Ishikawa (cell line): Measurements from ENCODE around the gene PKLR.

Experiments
- CEBPB ChIP-seq: IDR thresholded peaks from 2 replicates; pipeline ENCODE4 v1.6.1; 2012
- CREB1 ChIP-seq: IDR thresholded peaks from 2 replicates; pipeline ENCODE4 v1.6.1; 2012; ENCODE audit warnings: low read depth
- EGR1 ChIP-seq: IDR thresholded peaks from 2 replicates; pipeline ENCODE4 v1.6.1; 2012
- EP300 ChIP-seq: IDR thresholded peaks from 2 replicates; pipeline ENCODE4 v1.6.1; 2012; ENCODE audit warnings: borderline replicate concordance
- FOXM1 ChIP-seq: IDR thresholded peaks from 2 replicates; pipeline ENCODE4 v1.6.1; 2012; ENCODE audit warnings: low read depth, borderline replicate concordance
- NFIC ChIP-seq: IDR thresholded peaks from 2 replicates; pipeline ENCODE4 v1.6.1; 2012
- RAD21 ChIP-seq: IDR thresholded peaks from 2 replicates; pipeline ENCODE4 v1.6.1; 2012; ENCODE audit warnings: low read depth
- REST ChIP-seq: IDR thresholded peaks from 2 replicates; pipeline ENCODE4 v1.6.1; 2012; ENCODE audit warnings: low read depth, mild to moderate bottlenecking
- TAF1 ChIP-seq: IDR thresholded peaks from 2 replicates; pipeline ENCODE4 v1.6.1; 2012; ENCODE audit warnings: low read depth, mild to moderate bottlenecking
- TCF12 ChIP-seq: IDR thresholded peaks from 2 replicates; pipeline ENCODE4 v1.6.1; 2012; ENCODE audit warnings: low read depth
- TEAD4 ChIP-seq: IDR thresholded peaks from 2 replicates; pipeline ENCODE4 v1.6.1; 2012
- USF1 ChIP-seq: IDR thresholded peaks from 2 replicates; pipeline ENCODE4 v1.6.1; 2012
- YY1 ChIP-seq: IDR thresholded peaks from 2 replicates; pipeline ENCODE4 v1.6.1; 2012; ENCODE audit warnings: low read depth
- ZBTB7A ChIP-seq: IDR thresholded peaks from 2 replicates; pipeline ENCODE4 v1.6.1; 2012; ENCODE audit warnings: low read depth
- TF ChIP-seq, protein P1 (sequence below): IDR thresholded peaks from 2 replicates; pipeline ENCODE4 v1.6.1; 2012

The PKLR gene

GRCh38 chr1:155313261-155313660 is 12.0 kb upstream of the PKLR start:
- TF ChIP-seq REST (no peak), CREB1 (no peak), EP300 (no peak), TAF1 (no peak), ZBTB7A (no peak)
- TF ChIP-seq, protein P1, sequence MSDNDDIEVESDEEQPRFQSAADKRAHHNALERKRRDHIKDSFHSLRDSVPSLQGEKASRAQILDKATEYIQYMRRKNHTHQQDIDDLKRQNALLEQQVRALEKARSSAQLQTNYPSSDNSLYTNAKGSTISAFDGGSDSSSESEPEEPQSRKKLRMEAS: no peak

DNA sequence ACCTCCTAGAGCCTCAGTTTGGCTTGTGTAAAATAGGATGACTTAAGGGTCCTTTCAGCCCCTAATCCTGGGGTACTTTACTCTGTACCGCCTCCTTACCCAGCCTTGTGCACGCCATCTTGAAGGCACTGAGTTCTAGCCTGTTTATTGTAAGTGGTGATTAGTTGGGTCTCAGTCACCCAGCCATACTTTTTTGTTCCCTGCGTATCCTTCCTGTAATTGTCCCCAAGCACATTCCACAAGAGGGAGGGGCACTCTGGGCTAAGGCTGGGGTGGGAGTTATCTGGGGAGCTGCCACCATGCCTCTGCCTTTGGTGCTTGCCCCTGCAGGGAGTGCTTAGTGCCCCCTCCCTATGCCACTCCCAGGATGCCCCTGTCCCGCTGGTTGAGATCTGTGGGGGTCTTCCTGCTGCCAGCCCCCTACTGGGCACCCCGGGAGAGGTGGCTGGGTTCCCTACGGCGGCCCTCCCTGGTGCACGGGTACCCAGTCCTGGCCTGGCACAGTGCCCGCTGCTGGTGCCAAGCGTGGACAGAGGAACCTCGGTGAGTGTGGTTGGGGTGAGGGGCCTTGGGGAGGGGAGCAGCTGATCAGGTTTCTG is 8.3 kb upstream of the PKLR start:
- TF ChIP-seq EGR1 (no peak), EP300 (0 out of 2 replicates have a peak, but pooled peaks have one; percentile 9), TEAD4 (peak; percentile 68), YY1 (peak; percentile 67; the same call in 1 of the 2 replicates), NFIC (peak; percentile 85), TAF1 (no peak), USF1 (no peak)

- peak; percentile 62; the same call in 1 of the 2 replicates for TF ChIP-seq YY1
- TF ChIP-seq, protein P1: peak; percentile 87
- TF ChIP-seq TEAD4: no peak; the same call in 1 of the 2 replicates
- peak; percentile 88 for TF ChIP-seq USF1
- TF ChIP-seq NFIC: peak; percentile 54
- peak; percentile 74 for TF ChIP-seq TCF12
- peak; percentile 94 for TF ChIP-seq CREB1
- TF ChIP-seq FOXM1: 0 out of 2 replicates have a peak, but pooled peaks have one; percentile 8
- TF ChIP-seq REST: 0 out of 2 replicates have a peak, but pooled peaks have one; percentile 19
- TF ChIP-seq CEBPB: no peak
- TF ChIP-seq EGR1: no peak
- TF ChIP-seq EP300: peak; percentile 51; the same call in 1 of the 2 replicates
- no peak for TF ChIP-seq RAD21
- TF ChIP-seq TAF1: peak; percentile 83
- no peak for TF ChIP-seq ZBTB7A
Measured at GRCh38 chr1:155308493-155309422, 7.5 kb upstream of the PKLR start, which contains the start of gene FDPS. TSS of gene FDPS (plus strand) at chr1:155308866. CDS start at chr1:155309790, 924 bp downstream.

DNA sequence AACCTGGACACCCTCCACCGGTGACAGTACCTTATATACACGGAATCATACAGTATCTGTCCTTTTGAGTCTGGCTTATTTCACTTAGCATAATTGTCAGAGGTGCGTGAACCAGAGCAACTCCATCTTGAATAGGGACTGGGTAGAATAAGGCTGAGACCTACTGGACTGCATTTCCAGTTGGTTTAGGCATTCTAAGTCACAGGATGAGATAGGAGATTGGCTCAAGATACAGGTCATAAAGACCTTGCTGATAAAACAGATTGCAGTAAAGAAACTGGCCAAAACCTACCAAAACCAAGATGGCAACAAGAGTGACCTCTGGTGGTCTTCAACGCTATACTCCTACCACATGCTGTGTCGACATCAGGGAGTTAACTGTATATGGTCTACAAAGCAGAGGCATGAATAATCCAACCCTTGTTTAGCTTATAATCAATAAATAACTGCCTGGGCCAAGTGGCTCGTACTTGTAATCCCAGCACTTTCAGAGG is 6.1 kb upstream of the PKLR start:
- peak; percentile 24; the same call in 1 of the 2 replicates for TF ChIP-seq RAD21
- no peak for TF ChIP-seq EGR1

GRCh38 chr1:155305881-155306391 is 4.7 kb upstream of the PKLR start:
- TF ChIP-seq, protein P1: no peak
- TF ChIP-seq REST: no peak
- no peak for TF ChIP-seq TEAD4
